Superior temporal gyrus (tissue), 1 donor: Measurements from ENCODE around the gene PLD1.

Experiments used
- DNase-seq: peaks from one replicate; pipeline ENCODE4 v3.0.0-alpha.2; 2016; ENCODE audit errors: extremely low spot score

The PLD1 gene

GRCh38 chr3:171797873-171798272 lies 12.4 kb downstream of the PLD1 start:
- DNase-seq: no peak

GRCh38 chr3:171797265-171797679 lies 13.0 kb downstream of the PLD1 start:
- DNase-seq: no peak

- DNase-seq: no peak
Measured at GRCh38 chr3:171796625-171797264, 13.5 kb downstream of the PLD1 start.

- DNase-seq: peak; percentile 8
Measured at GRCh38 chr3:171792531-171792930, 17.8 kb downstream of the PLD1 start.

GRCh38 chr3:171791692-171792076 lies 18.6 kb downstream of the PLD1 start:
- no peak for DNase-seq

- no peak for DNase-seq
Measured at GRCh38 chr3:171790898-171791691, 19.2 kb downstream of the PLD1 start.

GRCh38 chr3:171790574-171790897 lies 19.7 kb downstream of the PLD1 start:
- DNase-seq: no peak

GRCh38 chr3:171789759-171790505 lies 20.4 kb downstream of the PLD1 start:
- peak; percentile 21 for DNase-seq

GRCh38 chr3:171788546-171789351 lies 21.5 kb downstream of the PLD1 start:
- peak; percentile 69 for DNase-seq

- DNase-seq: no peak
Measured at GRCh38 chr3:171786997-171787396, 23.3 kb downstream of the PLD1 start.

- DNase-seq: no peak
Measured at GRCh38 chr3:171784937-171785336, 25.3 kb downstream of the PLD1 start.

- peak; percentile 22 for DNase-seq
Measured at GRCh38 chr3:171784387-171784786, 25.9 kb downstream of the PLD1 start.

- no peak for DNase-seq
Measured at GRCh38 chr3:171783626-171784025, 26.7 kb downstream of the PLD1 start.

- DNase-seq: no peak
Measured at GRCh38 chr3:171783086-171783485, 27.2 kb downstream of the PLD1 start.

- peak; percentile 30 for DNase-seq
Measured at GRCh38 chr3:171782617-171783016, 27.7 kb downstream of the PLD1 start.

- peak; percentile 85 for DNase-seq
Measured at GRCh38 chr3:171781711-171782127, 28.6 kb downstream of the PLD1 start.

- DNase-seq: peak; percentile 70
Measured at GRCh38 chr3:171778493-171778892, 31.8 kb downstream of the PLD1 start.

GRCh38 chr3:171777596-171777995 lies 32.7 kb downstream of the PLD1 start:
- DNase-seq: no peak

- DNase-seq: peak; percentile 71
Measured at GRCh38 chr3:171776839-171777583, 33.3 kb downstream of the PLD1 start.

- peak; percentile 95 for DNase-seq
Measured at GRCh38 chr3:171776411-171776810, 33.9 kb downstream of the PLD1 start.

- peak; percentile 69 for DNase-seq
Measured at GRCh38 chr3:171775943-171776342, 34.3 kb downstream of the PLD1 start.
